Thyroid gland (tissue), 4 donors: ENCODE measurements around the gene ARID3C. TPM values are rescaled to one million over a fixed set of nuclear protein-coding genes. Genes with fewer than 3 reads are reported as not detected.

ENCODE experiments used
- DNase-seq, 2 donors: peaks; one replicate each; pipeline ENCODE4 v3.0.0-alpha.2; 2019
- H3K27ac ChIP-seq, 3 donors: fragments of 200-600 bp; sonication (generic); 1 replicate in 2 of 3; 2 replicates in 1 of 3; pipeline ENCODE4 v1.5.1; 2016 to 2019; ENCODE audit warnings: mild to moderate bottlenecking in 1 of 3, moderate library complexity in 1 of 3
- H3K27me3 ChIP-seq: fragments of 200-600 bp; sonication (generic); one replicate; pipeline ENCODE4 v1.5.1; 2019
- H3K36me3 ChIP-seq, 2 donors: fragments of 200-600 bp; sonication (generic); one replicate each; pipeline ENCODE4 v1.5.1; 2016 to 2019
- H3K4me1 ChIP-seq, 2 donors: fragments of 200-600 bp; sonication (generic); one replicate each; pipeline ENCODE4 v1.5.1; 2017 to 2019
- H3K4me3 ChIP-seq, 3 donors: fragments of 200-600 bp; sonication (generic); replicated peaks in 1 of 3; 1 replicate in 2 of 3; 2 replicates in 1 of 3; pipeline ENCODE4 v1.5.1; 2016; ENCODE audit warnings: mild to moderate bottlenecking in 1 of 3
- H3K9me3 ChIP-seq: fragments of 200-600 bp; sonication (generic); one replicate; pipeline ENCODE4 v1.5.1; 2017
- CTCF ChIP-seq, 6 experiments: fragments of 200-600 bp in 3 of 6; fragments of 450-650 bp in 3 of 6; sonication (generic) in 3 of 6; IDR thresholded peaks; one replicate each; pipeline ENCODE4 v1.5.1; 2016 to 2019; ENCODE audit warnings: antibody characterized with exemption in 6 of 6, mild to moderate bottlenecking in 2 of 6, inconsistent platforms in 1 of 6, moderate library complexity in 1 of 6
- POLR2A ChIP-seq, 2 donors: fragments of 450-650 bp; IDR thresholded peaks; one replicate each; pipeline ENCODE4 v1.6.1; 2017; ENCODE audit warnings: antibody characterized with exemption in 2 of 2, mild to moderate bottlenecking in 2 of 2, moderate library complexity in 1 of 2
- WGBS, 2 donors: methylation state at CpG; one replicate each; pipeline ENCODE4 v1.1.5; 2017; 5-methylcytosine and 5-hydroxymethylcytosine counted together
- intact Hi-C: fragments of 100-400 bp; cut with DNase I; formaldehyde crosslinking; loops from one replicate; pipeline ENCODE4 v1.15.1; 2023
- total RNA-seq, 4 donors: library from RNA; depleted of rRNA; stranded (reverse); fragments of >200 nt; gene quantifications; one replicate each; pipeline ENCODE4 v1.2.3, GENCODE V29; 2016

ARID3C gene
- total RNA-seq, 4 donors from 2014 or later = not detected

- intact Hi-C loops = loop anchor here (10.0 kb wide), 1 partner anchor 70 kb away; no protein-coding TSS in a partner anchor
- no peak for TF ChIP-seq CTCF (IDR thresholded peaks at IDR 0.05)
- no peak for TF ChIP-seq POLR2A (IDR thresholded peaks at IDR 0.05)
- Histone ChIP-seq H3K4me3 (no peak overlapping the region), H3K9me3 (no peaks in the 10 kb centered on the region), H3K27ac (no peak overlapping the region), H3K4me1 (peaks cover 16 to 18% of the 10 kb centered on the region in 2 donors), H3K36me3 (no peaks in the 10 kb centered on the region), H3K27me3 (no peaks in the 10 kb centered on the region)
- DNase-seq = no peak
- WGBS, 2 donors = 73 to 86% methylated on average over 3 of the region's 3 CpGs
These were observed 5.8 kb upstream of the ARID3C start for GRCh38 chr9:34634551-34635248.

DNA sequence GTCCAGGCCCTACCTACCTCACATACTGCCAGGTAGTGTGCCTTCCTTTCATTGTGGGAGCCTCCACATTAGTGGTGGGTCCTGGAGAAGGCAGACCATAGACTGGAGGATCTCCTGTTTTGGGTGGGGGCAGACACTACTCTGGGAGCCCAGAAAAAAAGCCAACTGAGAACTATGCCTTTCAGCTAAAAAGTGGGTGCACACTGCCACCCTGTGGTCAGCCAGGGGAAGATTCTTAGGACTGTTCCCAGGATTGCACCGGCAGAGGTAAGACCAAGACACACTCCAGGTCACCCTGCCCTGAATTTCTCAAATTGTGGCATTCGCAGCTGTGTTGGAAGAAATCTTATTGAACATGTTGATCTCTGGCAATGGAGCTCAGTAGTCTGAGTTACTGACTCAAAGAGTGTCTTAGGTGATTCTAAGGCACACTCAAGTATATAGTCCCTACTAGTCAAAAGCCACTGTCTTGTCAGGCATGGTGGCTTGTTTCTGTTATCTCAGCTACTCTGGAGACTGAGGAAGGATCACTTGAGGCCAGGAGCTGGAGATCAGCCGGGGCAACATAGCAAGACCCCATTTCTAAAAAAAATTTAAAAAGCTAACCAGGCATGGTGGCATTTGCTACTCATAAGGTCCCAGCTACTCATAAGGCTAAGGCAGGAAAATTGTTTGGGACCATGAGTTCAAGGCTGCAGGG, 5.1 kb upstream of the ARID3C start:
- Histone ChIP-seq H3K36me3 (no peaks in the 10 kb centered on the region), H3K27me3 (no peaks in the 10 kb centered on the region), H3K27ac (no peak overlapping the region), H3K4me1 (peaks cover 16 to 22% of the 10 kb centered on the region in 2 donors), H3K4me3 (no peak overlapping the region), H3K9me3 (no peaks in the 10 kb centered on the region)
- intact Hi-C loops = loop anchor here (10.0 kb wide), 1 partner anchor 71 kb away; no protein-coding TSS in a partner anchor
- WGBS, 2 donors = 11 to 16% methylated on average over 3 of the region's 3 CpGs
- TF ChIP-seq POLR2A (IDR thresholded peaks at IDR 0.05) (no peak), CTCF (IDR thresholded peaks at IDR 0.05) (peak; percentile 43 to 88 (median 72))
- peak; percentile 61 to 68 for DNase-seq

- no peaks in the 10 kb centered on the region for H3K27me3 ChIP-seq
- H3K4me1 ChIP-seq = peaks cover 18 to 23% of the 10 kb centered on the region in 2 donors
- H3K36me3 ChIP-seq = no peaks in the 10 kb centered on the region
- H3K9me3 ChIP-seq = no peaks in the 10 kb centered on the region
- H3K27ac ChIP-seq = no peak overlapping the region
- 65 to 67% methylated on average over 5 of the region's 5 CpGs for WGBS, 2 donors
- intact Hi-C loops = loop anchor here (10.0 kb wide), 1 partner anchor 72 kb away; no protein-coding TSS in a partner anchor
- H3K4me3 ChIP-seq = no peak overlapping the region
- no peak for TF ChIP-seq POLR2A (IDR thresholded peaks at IDR 0.05)
- no peak for TF ChIP-seq CTCF (IDR thresholded peaks at IDR 0.05)
- DNase-seq = no peak
These were observed 4.3 kb upstream of the ARID3C start for GRCh38 chr9:34633166-34633565.

- H3K4me3 ChIP-seq = no peak overlapping the region
- DNase-seq = no peak
- H3K27me3 ChIP-seq = peaks cover 10% of the 10 kb centered on the region
- intact Hi-C loops = loop anchor here (10.0 kb wide), 1 partner anchor 74 kb away; no protein-coding TSS in a partner anchor
- no peaks in the 10 kb centered on the region for H3K9me3 ChIP-seq
- TF ChIP-seq POLR2A (IDR thresholded peaks at IDR 0.05) (no peak), CTCF (IDR thresholded peaks at IDR 0.05) (no peak)
- H3K4me1 ChIP-seq = peaks cover 5 to 12% of the 10 kb centered on the region in 2 donors
- no peak overlapping the region for H3K27ac ChIP-seq
- no peaks in the 10 kb centered on the region for H3K36me3 ChIP-seq
- WGBS, 2 donors = 23 to 37% methylated on average over 5 of the region's 5 CpGs
These were observed 1.7 kb upstream of the ARID3C start for GRCh38 chr9:34630402-34631154.
